Measurements from ENCODE around the gene BAG5. TPM values are rescaled to one million over a fixed set of nuclear protein-coding genes. Genes with fewer than 3 reads are reported as not detected.
A peak's percentile ranks its signal among the peaks of the same experiment; 100 is the strongest.

The BAG5 gene
- total RNA-seq, 1 experiment from 2014 or later = 29.2 TPM

- no peak for TF ChIP-seq ATF2 (CRISPR knock-in tag; IDR thresholded peaks at IDR 0.05; ENCODE audit: borderline replicate concordance, low read depth)
- no peak for TF ChIP-seq TEAD1 (CRISPR knock-in tag; IDR thresholded peaks at IDR 0.05)
- TF ChIP-seq HMGA2 (CRISPR knock-in tag; IDR thresholded peaks at IDR 0.05) = no peak
- TF ChIP-seq ZNF219 (CRISPR knock-in tag; IDR thresholded peaks at IDR 0.05; ENCODE audit: borderline replicate concordance) = no peak
- no peak for TF ChIP-seq ZNF425 (CRISPR knock-in tag; conservative IDR thresholded peaks at IDR 0.05)
These were observed 38.9 kb downstream of the BAG5 start (continued) for GRCh38 chr14:103523575-103523954.

GRCh38 chr14:103522649-103523574 is 39.5 kb downstream of the BAG5 start, which contains the start of gene CKB:
CKB (minus strand) TSS chr14:103522830; CDS start chr14:103522493, 337 bp downstream.
- peak within 1 kb of the TSS; percentile 68 for H3K4me3 Mint-ChIP-seq
- H3K27me3 Mint-ChIP-seq (ENCODE audit: low read depth) = peaks cover 27% of the 10 kb centered on the region
- peak; percentile 19 for ATAC-seq
- H3K36me3 Mint-ChIP-seq = peaks cover 12% of the 10 kb centered on the region
- H3K9me3 Mint-ChIP-seq = no peaks in the 10 kb centered on the region
- POLR2A ChIA-PET = interaction anchor here (0.6 to 8.3 kb wide), 6 partner anchors 16 to 193 kb away, joined by 3 to 65 read pairs (median 4); partner anchors contain the start of gene ZFYVE21
- peaks cover 19% of the 10 kb centered on the region for H3K4me1 Mint-ChIP-seq
- no peak within 1 kb of the TSS for H3K27ac Mint-ChIP-seq
- peak; percentile 78 for DNase-seq (ENCODE audit: low spot score)
- CTCF ChIA-PET = interaction anchor here (2.0 to 12.2 kb wide), 4 partner anchors 13 to 418 kb away, joined by 11 to 455 read pairs (median 12); partner anchors contain the start of gene BAG5
- TF ChIP-seq STAT6 (CRISPR knock-in tag; conservative IDR thresholded peaks at IDR 0.05; ENCODE audit: low read depth) = 0 out of 2 replicates have a peak, but pooled peaks have one; percentile 25
- TF ChIP-seq E2F5 (CRISPR knock-in tag; IDR thresholded peaks at IDR 0.05) = peak; percentile 77
- no peak for TF ChIP-seq GRHL2 (CRISPR knock-in tag; IDR thresholded peaks at IDR 0.05; ENCODE audit: insufficient replicate concordance, severe bottlenecking)
- TF ChIP-seq ZNF281 (CRISPR knock-in tag; IDR thresholded peaks at IDR 0.05) = no peak
- TF ChIP-seq ETV6 (CRISPR knock-in tag; IDR thresholded peaks at IDR 0.05) = 0 out of 2 replicates have a peak, but pooled peaks have one; percentile 22
- 0 out of 2 replicates have a peak, but pooled peaks have one; percentile 8 for TF ChIP-seq TP53 (CRISPR knock-in tag; IDR thresholded peaks at IDR 0.05)
- TF ChIP-seq ZMAT4 (CRISPR knock-in tag; IDR thresholded peaks at IDR 0.05) = 0 out of 2 replicates have a peak, but pooled peaks have one; percentile 67
- no peak for TF ChIP-seq IRF1 (CRISPR knock-in tag; IDR thresholded peaks at IDR 0.05)
- 0 out of 2 replicates have a peak, but pooled peaks have one; percentile 50 for TF ChIP-seq FOXP4 (CRISPR knock-in tag; IDR thresholded peaks at IDR 0.05)
- TF ChIP-seq ZBTB43 (CRISPR knock-in tag; IDR thresholded peaks at IDR 0.05) = no peak

All from WTC11 (cell line).